Dedifferentiated amniotic fluid mesenchymal stem cell (primary cell): ENCODE data around the gene TLL2.

Experiments
- DNase-seq: peaks from one replicate; pipeline ENCODE4 v3.0.0-alpha.2; 2016; ENCODE audit errors: extremely low spot score

TLL2 gene

DNA sequence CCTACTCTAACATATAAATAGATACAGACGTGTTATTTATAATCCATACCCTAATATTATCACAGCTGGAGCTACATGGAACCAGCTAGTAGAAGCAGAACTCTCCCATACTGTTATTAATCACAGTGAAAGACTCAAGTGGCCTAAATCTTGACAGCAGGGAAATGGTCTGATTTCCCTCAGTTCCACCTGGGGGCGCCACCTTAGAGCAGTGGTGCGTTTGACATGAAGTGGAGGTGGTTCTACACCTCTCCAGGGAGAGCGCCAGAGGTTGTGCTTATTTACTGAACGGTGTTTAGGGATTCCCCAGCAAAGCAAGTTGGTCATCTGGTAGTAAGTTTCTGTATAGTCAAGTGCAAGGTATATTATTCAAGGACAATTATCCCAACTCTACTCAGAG, 191.9 kb downstream of the TLL2 start:
- no peak for DNase-seq

DNA sequence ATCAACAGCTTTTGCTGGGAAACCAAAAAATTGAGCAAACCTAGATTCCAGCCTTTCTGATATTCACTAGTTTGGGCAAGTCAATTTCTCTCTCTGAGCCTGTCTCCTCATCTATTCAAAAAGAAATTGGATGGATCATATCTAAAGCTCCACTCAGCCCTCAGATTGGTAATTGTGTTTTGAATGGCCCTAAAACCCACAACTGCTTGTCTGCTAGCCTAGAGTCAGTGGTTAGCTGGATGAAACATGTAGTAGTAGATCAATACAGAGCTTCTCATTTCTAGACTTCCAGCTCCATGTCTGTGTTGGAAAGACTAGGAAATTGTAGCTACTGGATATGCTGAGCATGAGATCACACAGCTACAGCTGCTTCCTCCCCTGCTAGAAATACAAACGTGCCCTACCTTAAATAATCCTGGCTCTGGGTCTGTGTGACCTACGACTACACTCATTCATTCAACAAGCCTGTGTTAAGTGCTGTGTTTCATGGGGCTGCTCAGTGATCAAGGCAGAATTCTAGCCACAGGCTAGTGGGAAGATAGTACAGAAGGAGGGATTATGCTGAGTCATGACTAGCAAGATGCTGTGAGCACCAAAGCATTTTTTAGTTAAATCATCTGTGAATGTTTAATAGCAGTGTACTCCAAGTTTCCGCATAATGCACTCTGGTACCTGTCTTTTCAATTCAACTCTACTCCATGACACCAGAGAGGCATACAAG, 193.8 kb downstream of the TLL2 start:
- DNase-seq = no peak

DNA sequence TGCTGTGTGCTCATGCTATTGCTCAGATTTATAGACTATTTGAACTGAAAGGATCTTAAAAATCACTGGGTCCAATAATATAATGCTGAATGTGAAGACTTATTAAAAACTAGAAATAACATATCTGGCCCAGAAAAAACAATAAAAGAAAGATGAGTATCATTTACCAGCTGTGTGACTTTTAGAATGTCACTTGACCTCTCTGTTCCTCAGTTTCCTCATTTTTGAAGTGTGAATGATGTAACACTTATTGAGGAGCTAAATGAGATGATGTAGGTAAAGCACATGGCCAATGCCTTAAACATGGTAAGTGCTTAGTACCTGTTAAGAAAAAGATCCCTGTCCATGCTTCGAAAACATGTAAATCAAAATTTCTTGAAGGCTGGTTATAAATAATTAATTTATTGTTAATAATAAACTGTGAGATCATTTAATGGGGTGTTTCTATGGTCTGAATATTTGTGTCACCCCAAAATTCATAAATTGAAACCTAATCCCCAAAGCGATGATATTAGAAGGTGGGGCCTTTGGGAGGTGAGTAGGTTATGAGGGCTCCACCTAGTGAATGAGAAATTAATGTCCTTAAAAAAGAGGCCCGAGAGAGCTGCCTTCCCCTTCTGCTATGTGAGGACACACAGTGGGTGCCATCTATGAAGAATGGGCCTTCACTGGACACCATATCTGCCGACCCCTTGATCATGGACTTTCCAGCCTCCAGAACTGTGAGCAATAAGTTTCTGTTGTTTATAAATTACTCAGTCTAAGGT, 196.5 kb downstream of the TLL2 start:
- no peak for DNase-seq
